ENCODE data around the gene FBP1. TPM values are rescaled to one million over a fixed set of nuclear protein-coding genes. Genes with fewer than 3 reads are reported as not detected.
A peak's percentile ranks its signal among the peaks of the same experiment; 100 is the strongest.

The FBP1 gene
- total RNA-seq: 0.13 TPM in 1 of 2 replicates, not detected in the other

DNA sequence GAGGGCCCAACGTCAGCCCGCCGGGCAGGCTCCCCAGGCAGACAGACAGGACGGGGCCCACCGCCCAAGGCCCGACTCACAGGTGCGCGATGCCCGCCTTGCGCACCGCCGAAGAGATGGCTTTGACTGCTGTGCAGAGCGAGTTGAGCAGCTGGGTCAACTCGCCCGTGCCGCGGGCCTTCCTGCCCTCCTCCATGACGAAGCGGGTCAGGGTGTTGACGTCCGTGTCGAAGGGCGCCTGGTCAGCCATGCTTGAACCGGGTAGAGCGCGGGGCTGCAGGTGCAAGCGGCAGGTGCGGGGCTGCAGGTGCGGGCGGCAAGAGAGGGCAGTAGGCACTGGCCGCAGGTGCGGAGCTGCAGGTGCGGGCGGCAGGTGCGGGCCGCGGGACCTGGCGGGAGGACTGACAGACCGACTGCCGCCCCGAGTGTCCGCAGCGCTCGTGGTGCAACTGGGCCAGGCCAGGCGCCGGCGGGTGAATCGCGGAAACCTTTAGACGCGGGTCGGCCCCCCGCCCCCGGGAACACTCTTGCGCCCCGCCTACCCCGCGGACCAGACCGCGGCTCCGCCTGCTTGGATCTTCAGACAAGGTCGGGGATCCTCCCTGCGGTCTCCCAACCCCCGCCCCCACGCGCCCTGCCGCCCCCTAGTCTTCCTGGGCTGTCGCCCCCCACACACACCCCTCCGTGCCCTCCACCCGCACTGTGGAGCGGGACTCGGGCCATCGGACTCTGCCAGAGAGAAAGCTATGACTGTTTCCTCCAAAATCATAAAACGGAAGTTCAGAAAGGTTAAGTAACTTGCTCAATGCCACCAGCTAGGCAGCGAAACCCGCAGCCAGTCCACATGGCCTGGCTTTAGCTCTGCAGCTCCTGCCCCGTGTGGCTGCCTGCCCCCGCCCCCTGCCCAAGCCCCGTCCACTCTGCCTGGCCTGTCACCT, at the start of gene FBP1:
TSS of gene FBP1 (minus strand) at position 458 of the 938 bp plus-strand sequence. CDS start at position 250, 208 bp downstream.
- H3K27me3 ChIP-seq (ENCODE audit: control insufficient read depth, insufficient read depth, low read length): peaks cover 11% of the 10 kb centered on the region
- no peak for TF ChIP-seq CTCF (IDR thresholded peaks at IDR 0.05; ENCODE audit: insufficient read depth, low read length, severe bottlenecking)
- H3K36me3 ChIP-seq (ENCODE audit: control insufficient read depth, insufficient read depth, low read length): no peaks in the 10 kb centered on the region
- FAIRE-seq: no peak
- H3K4me3 ChIP-seq (ENCODE audit: low read depth, low read length): peak within 1 kb of the TSS; percentile 40
- DNase-seq (ENCODE audit: low read depth): no peak

- TF ChIP-seq CTCF (IDR thresholded peaks at IDR 0.05; ENCODE audit: insufficient read depth, low read length, severe bottlenecking): no peak
- H3K36me3 ChIP-seq (ENCODE audit: control insufficient read depth, insufficient read depth, low read length): no peaks in the 10 kb centered on the region
- H3K27me3 ChIP-seq (ENCODE audit: control insufficient read depth, insufficient read depth, low read length): no peaks in the 10 kb centered on the region
- no peak overlapping the region for H3K4me3 ChIP-seq (ENCODE audit: low read depth, low read length)
- FAIRE-seq (no peak), DNase-seq (ENCODE audit: low read depth) (no peak)
These were observed 48.1 kb upstream of the FBP1 start for GRCh38 chr9:94687451-94687850.

DNA sequence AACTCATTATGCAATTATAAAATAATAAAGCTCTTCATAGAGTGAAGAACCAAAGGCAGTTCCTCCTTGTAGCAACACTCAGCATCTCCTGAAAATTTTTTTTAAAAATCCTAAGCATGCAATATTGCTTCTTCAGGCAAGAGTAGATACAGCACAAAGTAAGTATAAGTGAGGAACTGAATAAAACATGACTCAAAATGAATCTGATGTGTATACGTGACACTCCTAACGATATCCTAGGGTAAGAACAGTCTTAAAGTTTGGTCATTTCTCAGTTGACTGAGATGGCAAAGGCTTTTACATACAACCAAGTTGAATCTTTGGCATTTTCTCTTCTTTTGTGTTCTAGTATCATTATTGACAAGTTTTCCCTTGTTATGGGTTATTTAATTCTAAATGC, 46.0 kb upstream of the FBP1 start:
- H3K27me3 ChIP-seq (ENCODE audit: control insufficient read depth, insufficient read depth, low read length): no peaks in the 10 kb centered on the region
- no peak overlapping the region for H3K4me3 ChIP-seq (ENCODE audit: low read depth, low read length)
- TF ChIP-seq CTCF (IDR thresholded peaks at IDR 0.05; ENCODE audit: insufficient read depth, low read length, severe bottlenecking): no peak
- no peak for DNase-seq (ENCODE audit: low read depth)
- H3K36me3 ChIP-seq (ENCODE audit: control insufficient read depth, insufficient read depth, low read length): no peaks in the 10 kb centered on the region
- no peak for FAIRE-seq

DNA sequence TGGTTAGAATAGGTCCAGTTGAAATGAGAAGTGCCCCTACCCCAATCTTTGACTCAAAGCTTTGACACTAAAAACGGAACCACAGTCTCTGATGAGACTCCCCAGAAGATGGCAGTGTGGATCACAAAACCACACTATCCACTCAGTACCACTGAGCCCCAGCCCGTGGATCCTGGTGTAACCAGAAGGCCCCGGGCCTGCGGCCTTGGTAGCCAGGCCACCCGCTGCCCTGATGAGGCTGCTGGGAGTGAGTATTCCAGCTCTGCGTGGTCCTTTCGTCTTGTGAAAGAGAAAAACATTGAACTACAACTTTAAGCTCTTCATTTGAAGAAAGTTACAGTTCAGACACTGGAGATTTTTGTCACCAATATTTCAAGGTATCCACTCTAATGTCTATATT, 42.2 kb upstream of the FBP1 start:
- Histone ChIP-seq H3K4me3 (ENCODE audit: low read depth, low read length) (no peak overlapping the region), H3K36me3 (ENCODE audit: control insufficient read depth, insufficient read depth, low read length) (no peaks in the 10 kb centered on the region), H3K27me3 (ENCODE audit: control insufficient read depth, insufficient read depth, low read length) (no peaks in the 10 kb centered on the region)
- FAIRE-seq (no peak), DNase-seq (ENCODE audit: low read depth) (peak; percentile 62)
- TF ChIP-seq CTCF (IDR thresholded peaks at IDR 0.05; ENCODE audit: insufficient read depth, low read length, severe bottlenecking): peak; percentile 84

GRCh38 chr9:94680621-94681020, 41.3 kb upstream of the FBP1 start:
- no peaks in the 10 kb centered on the region for H3K27me3 ChIP-seq (ENCODE audit: control insufficient read depth, insufficient read depth, low read length)
- DNase-seq (ENCODE audit: low read depth) (no peak), FAIRE-seq (no peak)
- H3K4me3 ChIP-seq (ENCODE audit: low read depth, low read length): no peak overlapping the region
- no peaks in the 10 kb centered on the region for H3K36me3 ChIP-seq (ENCODE audit: control insufficient read depth, insufficient read depth, low read length)
- no peak for TF ChIP-seq CTCF (IDR thresholded peaks at IDR 0.05; ENCODE audit: insufficient read depth, low read length, severe bottlenecking)

All from bronchial epithelial cell (primary cell).